HepG2 (cell line): ENCODE results near the gene TCFL5. TPM values are rescaled to one million over a fixed set of nuclear protein-coding genes. Genes with fewer than 3 reads are reported as not detected.

Experiments
- ATAC-seq: fragments of 200-7000 bp; cut with Tn5 transposase; 3 replicates; pipeline ENCODE4 v1.9.1; 2020; ENCODE audit warnings: mild to moderate bottlenecking, moderate library complexity
- BruUV-seq: library from RNA; stranded (reverse); fragments of 400-500 nt; replicated peaks from 2 replicates; lab custom pipeline; 2021; lab: Mats Ljungman, UMichigan
- CTCF ChIA-PET: fragments of 300-600 bp; formaldehyde crosslinking; extraction: SDS; loops from one replicate; lab custom pipeline; 2021; ENCODE audit warnings: low total read pairs, inconsistent platforms, low intra/inter-chr PET ratio; lab: Yijun Ruan, JAX
- POLR2A ChIA-PET: fragments of 350-600 bp; sonication (Branson Sonifier 250); formaldehyde crosslinking; loops from one replicate; lab custom pipeline; 2020; ENCODE audit warnings: antibody characterized with exemption, inconsistent platforms; lab: Yijun Ruan, JAX
- DNase-seq: peaks from one replicate; pipeline ENCODE4 v3.0.0-alpha.2; 2015; ENCODE audit warnings: low spot score
- FAIRE-seq: peaks from 3 replicates; lab custom pipeline; 2011; peaks lifted over from hg19 to GRCh38; lab: Jason Lieb, UNC
- H2AFZ ChIP-seq: one replicate; pipeline ENCODE4 v1.6.1; 2011; ENCODE audit warnings: low read length, inconsistent platforms
- H3K27ac ChIP-seq: fragments of 300-600 bp; 3 replicates; pipeline ENCODE4 v1.8.0; 2011; ENCODE audit warnings: mixed run types, mild to moderate bottlenecking, mixed read lengths, low read length, inconsistent platforms; ENCODE audit not compliant: insufficient read depth; ENCODE audit errors: extremely low read length
- H3K27me3 ChIP-seq, 2 experiments: fragments of 200-600 bp in 1 of 2; 2 replicates in 1 of 2; 3 replicates in 1 of 2; pipeline versions ENCODE4 v1.6.0 to v1.8.0; 2011; ENCODE audit warnings: low read length in 2 of 2, mild to moderate bottlenecking in 2 of 2, moderate library complexity in 2 of 2, inconsistent platforms in 1 of 2; ENCODE audit not compliant: insufficient read depth in 2 of 2, control insufficient read depth in 1 of 2
- H3K36me3 ChIP-seq, 2 experiments: fragments of 200-600 bp in 1 of 2; replicated peaks in 1 of 2; 2 replicates in 1 of 2; 3 replicates in 1 of 2; pipeline versions ENCODE4 v1.5.1 to v1.8.0; 2011; ENCODE audit warnings: low read length in 2 of 2, inconsistent platforms in 1 of 2; ENCODE audit not compliant: insufficient read depth in 2 of 2, control insufficient read depth in 1 of 2
- H3K4me1 ChIP-seq: 2 replicates; pipeline ENCODE4 v1.5.1; 2012; ENCODE audit warnings: low read length, inconsistent platforms; ENCODE audit not compliant: insufficient read depth
- H3K4me2 ChIP-seq: 2 replicates; pipeline ENCODE4 v1.6.0; 2011; ENCODE audit warnings: low read depth, low read length, inconsistent platforms
- H3K4me3 ChIP-seq, 3 experiments: fragments of 200-600 bp in 1 of 3; sonication (generic), shearing (Covaris generic) in 1 of 3; replicated peaks in 1 of 3; 2 replicates each; pipeline ENCODE4 v1.5.1; 2011 to 2016; ENCODE audit warnings: low read length in 3 of 3, inconsistent platforms in 2 of 3, low read depth in 2 of 3, mild to moderate bottlenecking in 2 of 3, control low read depth in 1 of 3, mixed read lengths in 1 of 3; ENCODE audit not compliant: insufficient read depth in 1 of 3
- H3K79me2 ChIP-seq: one replicate; pipeline ENCODE4 v1.6.1; 2011; ENCODE audit warnings: low read length, inconsistent platforms; ENCODE audit not compliant: insufficient read depth
- H3K9ac ChIP-seq: 2 replicates; pipeline ENCODE4 v1.6.0; 2011; ENCODE audit warnings: mild to moderate bottlenecking, low read depth, low read length, inconsistent platforms; ENCODE audit not compliant: insufficient read depth
- H3K9me3 ChIP-seq: 2 replicates; pipeline ENCODE4 v1.5.1; 2012; ENCODE audit warnings: mild to moderate bottlenecking, low read length
- H4K20me1 ChIP-seq: 2 replicates; pipeline ENCODE4 v1.6.0; 2011; ENCODE audit warnings: inconsistent platforms, mild to moderate bottlenecking, low read length, moderate library complexity; ENCODE audit not compliant: insufficient read depth
- AGO2 ChIP-seq: fragments of 200-400 bp; formaldehyde crosslinking; optimal IDR thresholded peaks from 2 replicates; pipeline ENCODE3; 2017; ENCODE audit warnings: mild to moderate bottlenecking, low read depth, low read length, moderate library complexity
- NFYC ChIP-seq: IDR thresholded peaks from 2 replicates; pipeline ENCODE4 v1.6.1; 2016; ENCODE audit warnings: missing genetic modification reagents, missing compliant biosample characterization
- POLR2A ChIP-seq, 2 experiments: IDR thresholded peaks; 2 replicates each; pipeline ENCODE4 v1.6.1; 2011; ENCODE audit warnings: low read depth in 2 of 2, low read length in 2 of 2, mild to moderate bottlenecking in 1 of 2, moderate library complexity in 1 of 2; ENCODE audit not compliant: insufficient read depth in 1 of 2
- RBM22 ChIP-seq: fragments of 200-400 bp; formaldehyde crosslinking; optimal IDR thresholded peaks from 2 replicates; pipeline ENCODE3; 2017; ENCODE audit warnings: mild to moderate bottlenecking, low read length, moderate library complexity
- ZNF232 ChIP-seq: sonication (generic); formaldehyde crosslinking; IDR thresholded peaks from 2 replicates; pipeline ENCODE4 v1.4.0; 2020; ENCODE audit warnings: missing genetic modification reagents, borderline replicate concordance
- ZNF556 ChIP-seq: sonication (generic); formaldehyde crosslinking; IDR thresholded peaks from 2 replicates; pipeline ENCODE4 v1.4.0; 2020; ENCODE audit warnings: mild to moderate bottlenecking, missing genetic modification reagents, borderline replicate concordance
- WGBS: methylation state at CpG from one replicate; pipeline ENCODE4 v1.1.6; 2017; ENCODE audit warnings: low lambda C conversion rate; 5-methylcytosine and 5-hydroxymethylcytosine counted together
- in situ Hi-C: cut with HindIII; loops from 2 replicates; pipeline ENCODE4 v1.10.0; 2017; ENCODE audit warnings: low pct_unique_long_range_greater_than_20kb; ENCODE audit not compliant: extremely low pct_ligation_motif_present
- intact Hi-C: fragments of 100-400 bp; cut with micrococcal nuclease; formaldehyde crosslinking; loops from one replicate; pipeline ENCODE4 v1.10.0; 2022; ENCODE audit not compliant: unreplicated experiment
- polyA plus RNA-seq, 8 experiments: library from polyadenylated mRNA; depleted of rRNA in 3 of 8; stranded (reverse) in 7 of 8; unstranded in 1 of 8; fragments of >200 nt; fragmentation: Illumina TruSeq in 4 of 8; extraction: Trizol in 4 of 8; gene quantifications; 2 replicates each; pipeline versions ENCODE4 v1.2.1 to v1.2.3, GENCODE V29; 2011 to 2016; ENCODE audit warnings: low read depth in 4 of 8, missing spikeins in 1 of 8, mixed read lengths in 1 of 8; ENCODE audit not compliant: insufficient read depth in 1 of 8
- total RNA-seq, 5 experiments: library from RNA; depleted of rRNA; stranded (reverse); fragments of >200 nt; fragmentation: Illumina TruSeq; extraction: Trizol; gene quantifications; 2 replicates each; pipeline ENCODE4 v1.2.3, GENCODE V29; 2016; ENCODE audit warnings: low read depth in 1 of 5
- TF ChIP-seq, protein P1 (sequence below): sonication (generic); formaldehyde crosslinking; IDR thresholded peaks from 2 replicates; pipeline ENCODE4 v1.4.0; 2020; ENCODE audit warnings: missing genetic modification reagents, mild to moderate bottlenecking, borderline replicate concordance
- TF ChIP-seq, protein P2 (sequence below), 2 experiments: sonication (generic) in 1 of 2; formaldehyde crosslinking in 1 of 2; IDR thresholded peaks; 2 replicates each; pipeline versions ENCODE4 v1.4.0 to v1.6.1; 2018 to 2020; ENCODE audit warnings: missing genetic modification reagents in 2 of 2, borderline replicate concordance in 1 of 2, low read depth in 1 of 2, mild to moderate bottlenecking in 1 of 2, missing biosample characterization in 1 of 2
- TF ChIP-seq, protein P3 (sequence below): sonication (generic); formaldehyde crosslinking; IDR thresholded peaks from 2 replicates; pipeline ENCODE4 v1.5.0; 2020; ENCODE audit warnings: mild to moderate bottlenecking, missing genetic modification reagents
- TF ChIP-seq, protein P4 (sequence below): sonication (generic); formaldehyde crosslinking; IDR thresholded peaks from 2 replicates; pipeline ENCODE4 v1.9.0; 2022; ENCODE audit warnings: missing genetic modification reagents, mild to moderate bottlenecking, borderline replicate concordance

Gene TCFL5
- total and polyA plus RNA-seq, 2 of the 13 experiments (the other 11 are each of a cell fraction or from before 2014, with no cell fraction given) = 14.8 to 20.0 TPM

DNA sequence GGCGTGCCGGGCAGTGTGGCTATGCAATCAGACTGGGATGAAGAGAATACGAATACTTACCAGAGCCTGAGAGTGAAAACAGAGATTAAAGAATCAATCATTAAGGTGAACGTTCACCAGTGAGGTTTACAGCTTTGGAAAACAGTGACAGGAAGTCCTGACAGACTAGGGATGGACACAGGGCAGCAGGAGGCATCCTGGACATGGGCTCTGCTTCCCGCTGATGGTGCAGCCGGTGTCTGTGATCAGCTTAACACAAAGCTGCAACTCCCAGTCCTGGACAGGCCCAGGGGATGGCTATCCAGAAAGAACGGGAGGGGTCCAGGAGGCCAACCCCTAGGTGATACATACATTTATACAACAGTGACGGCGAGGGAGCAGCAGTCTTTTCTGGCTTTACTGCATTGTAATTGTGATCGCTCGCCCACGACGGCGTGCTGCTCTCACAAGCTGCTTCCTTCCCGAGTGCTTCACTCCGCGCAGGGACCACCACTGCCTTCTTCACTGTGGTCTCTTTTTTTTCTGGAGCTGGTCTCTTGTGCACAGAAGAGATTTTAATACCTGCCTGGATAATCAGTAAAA is 44.0 kb upstream of the TCFL5 start:
- ChIA-PET POLR2A (no interaction called here), CTCF (no interaction called here)
- intact Hi-C loops (no loop called here), in situ Hi-C loops (no loop called here)
- Histone ChIP-seq H3K9ac (no peak overlapping the region), H3K4me2 (no peak overlapping the region), H3K36me3 (peaks cover 59 to 94% of the 10 kb centered on the region in 2 experiments), H3K27ac (no peak overlapping the region), H3K79me2 (peaks cover 36% of the 10 kb centered on the region), H3K27me3 (no peaks in the 10 kb centered on the region), H3K9me3 (no peaks in the 10 kb centered on the region), H3K4me1 (peaks cover 8% of the 10 kb centered on the region), H4K20me1 (peaks cover 32% of the 10 kb centered on the region), H3K4me3 (no peak overlapping the region), H2AFZ (no peak overlapping the region)
- FAIRE-seq (no peak), ATAC-seq (no peak), DNase-seq (no peak)
- 93% methylated on average over 17 of the region's 17 CpGs for WGBS
- no TSS peak for BruUV-seq
- TF ChIP-seq, protein P1, sequence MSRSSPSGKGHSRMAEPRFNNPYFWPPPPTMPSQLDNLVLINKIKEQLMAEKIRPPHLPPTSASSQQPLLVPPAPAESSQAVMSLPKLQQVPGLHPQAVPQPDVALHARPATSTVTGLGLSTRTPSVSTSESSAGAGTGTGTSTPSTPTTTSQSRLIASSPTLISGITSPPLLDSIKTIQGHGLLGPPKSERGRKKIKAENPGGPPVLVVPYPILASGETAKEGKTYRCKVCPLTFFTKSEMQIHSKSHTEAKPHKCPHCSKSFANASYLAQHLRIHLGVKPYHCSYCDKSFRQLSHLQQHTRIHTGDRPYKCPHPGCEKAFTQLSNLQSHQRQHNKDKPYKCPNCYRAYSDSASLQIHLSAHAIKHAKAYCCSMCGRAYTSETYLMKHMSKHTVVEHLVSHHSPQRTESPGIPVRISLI = no peak
- TF ChIP-seq NFYC (CRISPR knock-in tag) (no peak), POLR2A (IDR thresholded peaks at IDR 0.05; ENCODE audit: insufficient read depth in 1 of 2, low read depth in 2 of 2, low read length in 2 of 2) (0 out of 4 replicates have a peak, but pooled peaks of 1 of the 2 experiments have one; percentile 29), RBM22 (peak; percentile 43), ZNF556 (CRISPR knock-in tag) (0 out of 2 replicates have a peak, but pooled peaks have one; percentile 11), AGO2 (peak; percentile 70), ZNF232 (CRISPR knock-in tag) (no peak)
- TF ChIP-seq, protein P2, sequence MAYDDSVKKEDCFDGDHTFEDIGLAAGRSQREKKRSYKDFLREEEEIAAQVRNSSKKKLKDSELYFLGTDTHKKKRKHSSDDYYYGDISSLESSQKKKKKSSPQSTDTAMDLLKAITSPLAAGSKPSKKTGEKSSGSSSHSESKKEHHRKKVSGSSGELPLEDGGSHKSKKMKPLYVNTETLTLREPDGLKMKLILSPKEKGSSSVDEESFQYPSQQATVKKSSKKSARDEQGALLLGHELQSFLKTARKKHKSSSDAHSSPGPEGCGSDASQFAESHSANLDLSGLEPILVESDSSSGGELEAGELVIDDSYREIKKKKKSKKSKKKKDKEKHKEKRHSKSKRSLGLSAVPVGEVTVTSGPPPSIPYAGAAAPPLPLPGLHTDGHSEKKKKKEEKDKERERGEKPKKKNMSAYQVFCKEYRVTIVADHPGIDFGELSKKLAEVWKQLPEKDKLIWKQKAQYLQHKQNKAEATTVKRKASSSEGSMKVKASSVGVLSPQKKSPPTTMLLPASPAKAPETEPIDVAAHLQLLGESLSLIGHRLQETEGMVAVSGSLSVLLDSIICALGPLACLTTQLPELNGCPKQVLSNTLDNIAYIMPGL (CRISPR knock-in tag; IDR thresholded peaks at IDR 0.05; ENCODE audit: borderline replicate concordance in 1 of 2, low read depth in 1 of 2) = no peak
- TF ChIP-seq, protein P3, sequence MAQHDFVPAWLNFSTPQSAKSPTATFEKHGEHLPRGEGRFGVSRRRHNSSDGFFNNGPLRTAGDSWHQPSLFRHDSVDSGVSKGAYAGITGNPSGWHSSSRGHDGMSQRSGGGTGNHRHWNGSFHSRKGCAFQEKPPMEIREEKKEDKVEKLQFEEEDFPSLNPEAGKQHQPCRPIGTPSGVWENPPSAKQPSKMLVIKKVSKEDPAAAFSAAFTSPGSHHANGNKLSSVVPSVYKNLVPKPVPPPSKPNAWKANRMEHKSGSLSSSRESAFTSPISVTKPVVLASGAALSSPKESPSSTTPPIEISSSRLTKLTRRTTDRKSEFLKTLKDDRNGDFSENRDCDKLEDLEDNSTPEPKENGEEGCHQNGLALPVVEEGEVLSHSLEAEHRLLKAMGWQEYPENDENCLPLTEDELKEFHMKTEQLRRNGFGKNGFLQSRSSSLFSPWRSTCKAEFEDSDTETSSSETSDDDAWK = no peak
- TF ChIP-seq, protein P4, sequence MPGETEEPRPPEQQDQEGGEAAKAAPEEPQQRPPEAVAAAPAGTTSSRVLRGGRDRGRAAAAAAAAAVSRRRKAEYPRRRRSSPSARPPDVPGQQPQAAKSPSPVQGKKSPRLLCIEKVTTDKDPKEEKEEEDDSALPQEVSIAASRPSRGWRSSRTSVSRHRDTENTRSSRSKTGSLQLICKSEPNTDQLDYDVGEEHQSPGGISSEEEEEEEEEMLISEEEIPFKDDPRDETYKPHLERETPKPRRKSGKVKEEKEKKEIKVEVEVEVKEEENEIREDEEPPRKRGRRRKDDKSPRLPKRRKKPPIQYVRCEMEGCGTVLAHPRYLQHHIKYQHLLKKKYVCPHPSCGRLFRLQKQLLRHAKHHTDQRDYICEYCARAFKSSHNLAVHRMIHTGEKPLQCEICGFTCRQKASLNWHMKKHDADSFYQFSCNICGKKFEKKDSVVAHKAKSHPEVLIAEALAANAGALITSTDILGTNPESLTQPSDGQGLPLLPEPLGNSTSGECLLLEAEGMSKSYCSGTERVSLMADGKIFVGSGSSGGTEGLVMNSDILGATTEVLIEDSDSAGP = 0 out of 2 replicates have a peak, but pooled peaks have one; percentile 5
